GM21737 (cell line): Measurements from ENCODE around the gene PCDHA1.

Experiments
- ATAC-seq: cut with Tn5 transposase; IDR thresholded peaks from one replicate; pipeline ENCODE4 v1.9.1; 2021; ENCODE audit warnings: mild to moderate bottlenecking, moderate library complexity; ENCODE audit not compliant: unreplicated experiment

PCDHA1 gene

GRCh38 chr5:140986117-140986521 is 200.2 kb downstream of the PCDHA1 start:
- no peak for ATAC-seq

- no peak for ATAC-seq
These were observed 202.2 kb downstream of the PCDHA1 start for GRCh38 chr5:140988100-140988499.

DNA sequence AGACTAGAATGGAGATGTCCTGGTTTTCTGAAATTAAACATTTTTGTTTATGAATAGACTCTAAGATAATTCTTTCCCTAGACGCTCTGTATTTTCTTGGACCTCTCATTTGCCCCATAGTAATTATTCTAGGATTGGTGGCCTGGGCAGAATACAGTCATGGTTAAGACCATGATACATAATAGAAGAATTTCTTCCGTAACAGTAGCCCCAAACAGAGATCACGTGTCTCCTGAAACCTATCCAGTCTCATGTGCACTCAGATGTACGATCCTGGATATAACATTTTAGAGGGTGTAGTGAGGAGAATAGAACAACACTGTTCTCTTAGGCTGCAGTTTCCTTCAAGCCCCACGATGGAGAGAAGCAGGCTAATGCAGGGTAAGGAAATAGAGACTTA is 202.7 kb downstream of the PCDHA1 start:
- ATAC-seq: no peak

GRCh38 chr5:140989254-140990020 is 203.5 kb downstream of the PCDHA1 start:
- no peak for ATAC-seq

GRCh38 chr5:140992828-140993227 is 206.9 kb downstream of the PCDHA1 start:
- no peak for ATAC-seq

DNA sequence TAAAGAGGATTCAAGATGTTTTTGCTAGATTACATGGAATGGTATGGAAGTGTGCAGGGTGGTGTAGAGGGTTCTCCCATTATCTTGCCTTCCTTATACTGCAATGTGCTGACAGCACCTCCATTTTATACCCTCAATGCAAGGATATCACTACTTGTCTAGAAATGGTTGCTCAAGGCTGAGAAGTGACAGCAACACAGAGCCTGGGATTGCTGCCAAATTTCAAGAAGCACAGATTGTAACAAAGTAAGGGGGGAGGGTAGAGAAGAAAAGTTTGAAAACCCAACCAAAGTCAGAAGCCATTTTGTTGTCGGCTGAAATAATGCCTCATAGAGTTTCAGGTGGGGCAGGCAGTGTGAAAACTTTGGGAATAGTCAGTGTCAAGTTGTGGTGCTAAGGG is 210.1 kb downstream of the PCDHA1 start:
- ATAC-seq: no peak

DNA sequence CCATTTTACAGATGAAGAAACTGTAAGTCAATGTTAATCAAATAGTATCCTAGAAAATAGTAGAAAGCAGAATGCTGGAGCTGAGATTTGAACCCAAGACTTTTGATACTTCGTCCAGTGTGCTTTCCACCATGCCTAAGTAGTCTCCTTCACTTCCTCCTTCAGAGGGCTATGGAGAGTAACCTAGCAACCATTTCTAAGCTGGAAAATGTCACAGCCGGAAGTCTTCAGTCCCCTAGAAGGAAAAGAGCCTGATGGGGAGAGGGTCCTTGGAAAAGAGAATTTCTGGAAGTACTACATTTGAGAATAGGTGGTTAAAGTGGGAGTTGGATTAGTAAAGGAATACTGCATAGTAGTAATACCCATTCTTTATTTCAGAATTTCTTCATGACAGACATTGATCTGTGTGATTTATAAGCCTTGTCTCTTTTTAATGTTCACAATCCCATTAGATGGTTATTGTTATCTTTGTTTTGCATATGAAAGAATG is 213.0 kb downstream of the PCDHA1 start:
- no peak for ATAC-seq

DNA sequence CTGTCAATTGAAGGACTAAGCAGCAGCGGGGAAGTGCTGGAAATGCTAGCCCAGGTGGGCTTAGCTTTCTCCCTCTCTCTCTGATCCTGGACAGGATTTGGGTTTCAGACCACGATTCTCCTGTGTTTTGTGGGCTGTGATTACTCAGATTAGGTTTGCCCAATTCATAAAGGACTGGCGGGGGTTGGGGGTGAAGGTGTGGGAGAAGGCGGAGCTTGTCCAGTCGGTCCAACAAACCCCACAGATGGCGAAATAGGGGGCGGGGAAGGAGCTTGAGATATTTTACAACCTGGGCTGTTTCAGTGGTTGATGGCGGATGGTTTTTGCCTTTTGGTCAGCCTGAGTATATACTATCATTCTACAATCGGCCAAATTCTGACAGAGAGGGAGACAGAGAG is 215.5 kb downstream of the PCDHA1 start:
- no peak for ATAC-seq

- no peak for ATAC-seq
These were observed 216.1 kb downstream of the PCDHA1 start for GRCh38 chr5:141001844-141002604.

DNA sequence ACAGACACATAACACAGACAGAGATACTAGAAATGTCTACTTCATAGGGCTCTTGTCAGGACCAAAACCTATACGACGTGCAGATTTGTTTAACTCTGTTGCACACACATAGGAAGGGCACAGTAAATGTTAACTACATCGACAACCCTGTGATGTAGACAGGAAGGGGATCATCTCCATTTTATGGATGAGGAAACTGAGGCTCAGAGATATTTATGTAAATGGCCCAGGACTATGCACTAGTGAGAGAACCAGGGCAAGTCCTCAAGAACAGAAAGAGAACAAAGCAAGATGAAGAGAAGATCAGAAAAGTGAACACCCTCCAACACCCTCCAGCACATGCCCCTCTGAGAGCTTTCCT is 216.6 kb downstream of the PCDHA1 start:
- no peak for ATAC-seq

- ATAC-seq: no peak
These were observed 217.1 kb downstream of the PCDHA1 start for GRCh38 chr5:141003031-141003430.

DNA sequence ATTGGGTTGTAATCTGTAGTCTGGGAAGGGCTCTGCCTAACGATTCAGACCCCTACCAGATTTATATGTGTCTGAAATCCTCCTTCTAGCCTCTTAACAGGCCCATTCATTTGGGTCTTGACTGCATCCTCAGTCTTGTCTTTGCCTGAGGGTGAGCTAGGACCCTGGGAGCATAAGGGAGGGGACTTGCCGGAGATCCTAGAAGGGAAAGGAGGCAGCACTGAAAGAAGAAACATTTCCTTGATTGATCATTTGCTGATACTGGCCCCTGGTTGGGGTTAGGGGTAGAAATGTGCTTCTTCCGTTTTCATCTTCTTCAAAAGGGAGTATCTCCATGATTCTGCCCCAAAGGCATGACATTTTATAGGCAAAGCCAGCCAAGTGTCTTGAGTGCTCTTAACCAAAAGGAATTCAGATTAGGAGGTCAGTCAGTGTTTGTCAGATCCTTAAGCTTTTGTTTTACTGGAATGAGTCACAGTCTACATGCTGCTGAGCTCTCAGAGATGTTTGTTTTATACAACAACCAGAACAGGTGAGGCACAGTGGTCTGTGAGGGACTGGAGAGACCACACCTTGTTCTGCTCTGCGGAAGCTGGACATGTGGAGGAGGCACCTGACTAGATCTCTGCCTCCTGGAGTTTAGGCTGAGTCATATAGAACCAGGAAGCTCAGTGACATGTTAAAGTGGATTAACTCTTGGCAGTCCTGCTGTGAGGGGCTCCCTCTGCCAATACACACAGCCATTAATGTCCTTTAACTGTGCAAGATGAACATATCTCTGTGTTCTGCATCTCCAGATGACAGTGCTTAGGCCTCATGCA is 218.1 kb downstream of the PCDHA1 start:
- ATAC-seq: no peak

GRCh38 chr5:141007791-141008190 is 221.9 kb downstream of the PCDHA1 start:
- ATAC-seq: no peak

DNA sequence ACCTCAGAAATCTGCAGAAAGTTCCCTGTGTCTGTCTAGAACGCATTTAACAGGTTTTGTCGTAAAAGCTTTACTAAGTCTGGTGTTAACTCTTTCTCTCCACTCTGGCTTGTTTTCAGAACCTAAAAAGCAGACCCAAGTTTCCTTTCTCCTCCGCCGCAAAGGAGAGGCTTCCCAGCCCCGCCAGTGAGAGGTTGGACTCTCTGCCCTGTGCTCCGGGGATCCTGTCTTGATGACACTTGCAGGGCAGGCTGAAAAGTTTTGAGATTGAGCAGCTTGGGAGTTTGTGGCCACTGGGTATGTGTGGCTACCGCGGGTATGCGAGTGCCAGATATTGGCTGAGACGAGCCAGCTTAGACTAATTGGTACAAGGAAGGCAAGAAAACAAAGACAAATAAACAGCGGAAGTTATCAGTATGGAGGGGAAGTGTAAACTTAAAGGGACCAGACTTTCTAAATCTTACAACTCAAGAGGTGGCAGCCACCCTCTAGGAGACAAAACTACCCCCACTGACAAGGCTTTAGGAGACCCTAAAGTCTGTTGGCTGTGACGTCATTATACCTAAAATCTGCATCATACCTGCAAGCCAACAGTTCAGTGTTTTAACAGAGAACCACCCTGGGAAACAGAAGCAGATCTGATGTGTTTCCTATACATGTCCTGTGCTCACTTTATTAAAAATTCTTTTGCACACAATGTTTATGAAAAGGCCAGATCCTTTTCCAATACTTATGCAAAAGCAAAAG is 224.3 kb downstream of the PCDHA1 start:
- ATAC-seq: no peak

GRCh38 chr5:141017943-141018342 is 232.0 kb downstream of the PCDHA1 start:
- ATAC-seq: no peak

- no peak for ATAC-seq
These were observed 236.4 kb downstream of the PCDHA1 start for GRCh38 chr5:141022384-141022783.

DNA sequence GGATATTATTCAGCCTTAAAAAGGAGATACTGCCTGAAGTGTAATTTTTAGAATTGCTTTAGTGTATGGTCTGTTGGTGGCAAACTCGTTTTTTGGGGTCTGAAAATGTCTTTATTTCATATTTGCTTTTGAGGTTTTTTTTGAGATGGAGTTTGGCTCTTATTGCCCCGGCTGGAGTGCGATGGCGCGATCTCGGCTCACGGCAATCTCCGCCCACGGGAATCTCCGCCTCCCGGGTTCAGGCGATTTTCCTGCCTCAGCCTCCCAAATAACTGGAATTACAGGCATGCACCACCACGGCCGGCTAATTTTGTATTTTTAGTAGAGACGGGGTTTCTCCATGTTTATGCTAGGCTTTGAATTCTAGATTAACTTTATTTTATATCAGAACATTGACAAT is 245.1 kb downstream of the PCDHA1 start:
- no peak for ATAC-seq

DNA sequence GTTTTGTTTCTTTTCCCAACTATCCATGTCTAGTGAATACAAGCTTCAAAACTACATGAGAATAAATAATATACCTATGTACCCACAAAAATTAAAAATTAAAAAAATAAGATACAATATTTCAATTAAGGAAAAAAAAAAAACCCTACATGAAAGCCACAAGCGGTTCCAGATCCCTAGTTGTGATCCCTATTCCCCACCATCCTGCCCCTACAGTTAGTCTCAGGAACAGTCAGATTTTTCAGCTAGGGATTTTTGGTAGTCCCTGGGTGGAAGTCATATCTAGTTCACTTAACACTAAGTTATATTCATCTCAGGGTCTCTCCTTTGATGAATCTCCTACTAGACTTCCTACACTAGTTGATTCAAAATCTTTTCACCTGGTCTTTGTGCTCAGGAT is 246.7 kb downstream of the PCDHA1 start:
- ATAC-seq: no peak

DNA sequence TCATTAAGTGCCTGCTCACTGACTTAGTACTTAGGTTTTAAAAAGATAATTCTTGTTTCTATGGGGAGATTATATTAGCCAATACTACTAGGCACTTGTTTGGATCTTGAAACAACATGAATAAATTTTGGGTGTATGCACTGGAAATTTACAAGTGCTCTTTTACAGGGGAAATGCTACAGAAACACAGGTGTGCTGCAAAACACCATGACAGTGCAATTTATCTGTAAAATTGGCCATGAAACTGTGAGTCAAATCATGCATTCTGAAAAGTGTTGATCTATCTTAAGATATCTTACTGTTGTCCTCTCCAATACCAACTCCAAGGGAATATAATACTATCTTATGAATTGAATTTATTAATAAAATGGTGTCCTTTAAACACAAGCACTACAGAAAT is 253.1 kb downstream of the PCDHA1 start:
- ATAC-seq: no peak

GRCh38 chr5:141039517-141039916 is 253.6 kb downstream of the PCDHA1 start:
- ATAC-seq: no peak
